GM12801 (cell line): ENCODE measurements around the gene KCTD21.

Experiments used
- CTCF ChIP-seq: IDR thresholded peaks from one replicate; pipeline ENCODE4 v1.5.1; 2011; ENCODE audit warnings: control low read depth; ENCODE audit not compliant: insufficient read length; ENCODE audit errors: extremely low read depth

Gene KCTD21

GRCh38 chr11:78150346-78150745 lies 38.1 kb downstream of the KCTD21 start:
- no peak for TF ChIP-seq CTCF

GRCh38 chr11:78149646-78150045 lies 38.8 kb downstream of the KCTD21 start:
- no peak for TF ChIP-seq CTCF

GRCh38 chr11:78147807-78148206 lies 40.6 kb downstream of the KCTD21 start:
- TF ChIP-seq CTCF = no peak

GRCh38 chr11:78145511-78146025 lies 42.9 kb downstream of the KCTD21 start:
- no peak for TF ChIP-seq CTCF

GRCh38 chr11:78140392-78141077 lies 47.9 kb downstream of the KCTD21 start:
- TF ChIP-seq CTCF = no peak

GRCh38 chr11:78139422-78140391 lies 48.7 kb downstream of the KCTD21 start, which contains the start of gene ALG8:
Gene ALG8 (minus strand): TSS chr11:78139626. CDS start chr11:78139588, 38 bp downstream.
- TF ChIP-seq CTCF = no peak

- TF ChIP-seq CTCF = no peak
Observed at GRCh38 chr11:78138694-78139421, 49.6 kb downstream of the KCTD21 start.
